Left lung (tissue), 10 donors: ENCODE measurements around the gene TMEM117. TPM values are rescaled to one million over a fixed set of nuclear protein-coding genes. Genes with fewer than 3 reads are reported as not detected.
"Not testable (repeated sequence)": the region's sequence is repeated elsewhere in the genome, so short reads cannot be mapped to it uniquely, and the experiment has no call there.

Experiments
- ATAC-seq: fragments of 200-7000 bp; cut with Tn5 transposase; one replicate; pipeline ENCODE4 v1.9.1; 2020; ENCODE audit warnings: moderate library complexity
- DNase-seq, 4 donors: peaks; one replicate each; pipeline ENCODE4 v3.0.0-alpha.2; 2013 to 2020
- H3K27ac ChIP-seq, 2 donors: fragments of 200-600 bp; sonication (generic) in 1 of 2; one replicate each; pipeline versions ENCODE4 v1.5.0 to v1.8.0; 2020 to 2021
- H3K27me3 ChIP-seq, 2 donors: fragments of 200-600 bp; sonication (generic) in 1 of 2; one replicate each; pipeline versions ENCODE4 v1.5.0 to v1.8.0; 2020 to 2021
- H3K36me3 ChIP-seq, 2 donors: fragments of 200-600 bp; sonication (generic) in 1 of 2; one replicate each; pipeline versions ENCODE4 v1.5.0 to v1.8.0; 2020 to 2021
- H3K4me1 ChIP-seq, 2 donors: fragments of 200-600 bp; one replicate each; pipeline ENCODE4 v1.8.0; 2021
- H3K4me3 ChIP-seq, 2 donors: fragments of 200-600 bp; sonication (generic) in 1 of 2; one replicate each; pipeline versions ENCODE4 v1.5.0 to v1.8.0; 2020 to 2021; ENCODE audit warnings: mild to moderate bottlenecking in 1 of 2
- H3K9me3 ChIP-seq, 2 donors: fragments of 200-600 bp; sonication (generic) in 1 of 2; one replicate each; pipeline versions ENCODE4 v1.5.0 to v1.8.0; 2020 to 2021
- CTCF ChIP-seq, 2 donors: fragments of 200-600 bp; sonication (generic) in 1 of 2; IDR thresholded peaks; one replicate each; pipeline versions ENCODE4 v1.5.0 to v1.8.0; 2021; ENCODE audit warnings: antibody characterized with exemption in 2 of 2
- intact Hi-C, 2 donors: fragments of 100-400 bp; cut with DNase I; formaldehyde crosslinking; loops; one replicate each; pipeline versions ENCODE4 v1.11.2 to v1.14.2; 2022
- polyA plus RNA-seq, 6 donors: library from polyadenylated mRNA; unstranded; fragments of 120-200 nt; gene quantifications; one replicate each; pipeline ENCODE4 v1.2.1, GENCODE V29; 2013; ENCODE audit not compliant: insufficient read length in 6 of 6
- total RNA-seq, 2 donors: library from RNA; stranded (reverse); fragmentation: NEBNext Ultra II Directional; extraction: Animal tissue kit (Norgen Biotek cat#: 25700); gene quantifications; one replicate each; pipeline ENCODE4 v1.2.1, GENCODE V29; 2021
- donor health status: DM: no; HTN: yes; CAD: no.
- donor health status: DM: no; HTN: no; CAD: no.

TMEM117 gene
- total and polyA plus RNA-seq, 8 donors: 3.9 to 7.9 (median 6.7) TPM

GRCh38 chr12:44370982-44371381 is 535.1 kb downstream of the TMEM117 start:
- Histone ChIP-seq H3K27ac (no peak overlapping the region), H3K4me3 (no peak overlapping the region), H3K4me1 (no peaks in the 10 kb centered on the region), H3K9me3 (no peaks in the 10 kb centered on the region), H3K27me3 (no peaks in the 10 kb centered on the region), H3K36me3 (no peaks in the 10 kb centered on the region)
- no peak for DNase-seq
- intact Hi-C loops: no loop called here
- no peak for TF ChIP-seq CTCF (IDR thresholded peaks at IDR 0.05)
- ATAC-seq: no peak

DNA sequence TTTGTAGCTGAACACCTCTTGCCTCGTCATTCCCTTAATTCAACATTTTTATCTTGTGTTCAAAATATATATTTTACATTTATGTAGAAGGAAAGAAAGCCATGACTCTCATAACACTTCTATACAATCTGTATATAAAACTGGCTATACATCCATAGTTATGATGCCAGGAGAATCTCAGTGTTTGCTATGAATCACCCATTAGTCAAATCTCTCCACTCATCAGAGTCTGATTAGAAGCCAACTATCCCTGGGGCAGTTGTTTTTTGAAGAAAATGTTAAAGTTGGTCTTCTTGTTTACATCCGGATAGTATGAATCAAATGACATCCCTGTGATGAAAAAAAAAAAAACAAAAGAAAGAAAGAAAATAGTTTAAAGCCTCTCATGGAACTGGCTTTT is 536.4 kb downstream of the TMEM117 start:
- Histone ChIP-seq H3K27me3 (no peaks in the 10 kb centered on the region), H3K36me3 (no peaks in the 10 kb centered on the region), H3K27ac (no peak overlapping the region), H3K4me3 (no peak overlapping the region), H3K9me3 (no peaks in the 10 kb centered on the region), H3K4me1 (no peaks in the 10 kb centered on the region)
- DNase-seq (no peak), ATAC-seq (no peak)
- TF ChIP-seq CTCF (IDR thresholded peaks at IDR 0.05): no peak
- intact Hi-C loops: no loop called here

DNA sequence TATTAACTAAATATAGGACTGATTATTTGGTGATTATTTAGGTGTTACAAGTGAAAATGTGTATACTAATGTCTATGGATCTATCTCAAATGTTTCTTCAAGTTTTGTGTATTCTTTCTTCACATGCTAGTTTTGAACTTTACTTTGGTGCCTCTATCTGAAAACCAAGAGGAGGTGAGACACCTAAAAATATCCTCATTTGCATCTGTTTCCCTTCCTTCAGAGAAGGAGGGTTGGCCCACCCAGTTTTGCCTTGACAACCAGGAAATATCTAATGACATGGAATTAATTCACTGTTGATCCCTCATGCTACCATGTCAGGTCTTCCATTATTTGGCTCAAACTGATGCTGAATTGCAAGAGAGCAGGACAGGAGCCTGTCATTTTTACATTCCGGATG is 539.8 kb downstream of the TMEM117 start:
- H3K27me3 ChIP-seq: no peaks in the 10 kb centered on the region
- H3K4me1 ChIP-seq: no peaks in the 10 kb centered on the region
- no peak for DNase-seq
- H3K27ac ChIP-seq: no peak overlapping the region
- no peaks in the 10 kb centered on the region for H3K9me3 ChIP-seq
- no peak overlapping the region for H3K4me3 ChIP-seq
- no peak for ATAC-seq
- no peaks in the 10 kb centered on the region for H3K36me3 ChIP-seq
- no peak for TF ChIP-seq CTCF (IDR thresholded peaks at IDR 0.05)
- intact Hi-C loops: no loop called here

DNA sequence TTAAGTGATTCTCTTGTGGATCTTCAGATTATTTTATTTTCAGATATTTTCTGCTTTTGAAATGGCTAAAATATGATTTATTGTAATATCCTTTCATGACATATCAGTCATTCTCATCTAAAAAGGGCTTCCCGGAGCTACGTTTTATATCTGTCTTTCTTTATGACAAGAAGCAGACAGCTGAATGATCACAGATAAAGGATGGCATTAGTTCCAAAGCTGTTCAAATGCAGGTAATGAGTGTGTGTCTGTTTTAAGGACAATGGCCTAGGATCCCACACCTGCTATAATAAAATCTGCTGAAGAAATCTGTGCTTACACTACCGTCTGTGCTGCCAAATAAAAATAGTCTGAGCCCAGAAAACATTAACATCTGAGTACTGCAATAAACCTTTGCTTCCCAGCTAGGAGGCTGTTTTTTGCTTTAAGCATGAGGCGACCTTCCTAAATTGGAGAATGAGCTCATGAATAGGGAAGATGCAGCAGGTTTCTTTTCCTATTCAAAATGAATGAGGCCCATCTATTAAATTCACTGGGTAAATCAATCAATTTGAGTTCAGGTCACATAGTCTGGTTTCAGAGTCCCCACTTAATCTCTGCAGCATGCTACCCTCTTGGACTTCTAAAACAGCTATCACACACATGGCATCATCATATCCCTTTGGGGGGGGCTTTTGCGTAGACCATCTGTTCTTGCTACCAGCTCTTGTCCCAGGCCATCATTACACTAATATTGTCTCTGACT is 541.7 kb downstream of the TMEM117 start:
- TF ChIP-seq CTCF (IDR thresholded peaks at IDR 0.05): no peak

GRCh38 chr12:44379113-44379512 is 543.2 kb downstream of the TMEM117 start:
- H3K36me3 ChIP-seq, intact Hi-C loops, DNase-seq, H3K9me3 ChIP-seq, H3K4me3 ChIP-seq, H3K27me3 ChIP-seq, H3K27ac ChIP-seq, H3K4me1 ChIP-seq, ATAC-seq: not testable (repeated sequence)

More for the DNA sequence above, 541.7 kb downstream of the TMEM117 start:
- intact Hi-C loops: no loop called here
- Histone ChIP-seq H3K27me3 (no peaks in the 10 kb centered on the region), H3K4me3 (no peak overlapping the region), H3K27ac (no peak overlapping the region), H3K36me3 (no peaks in the 10 kb centered on the region), H3K4me1 (no peaks in the 10 kb centered on the region), H3K9me3 (no peaks in the 10 kb centered on the region)
- DNase-seq: no peak
- no peak for ATAC-seq

GRCh38 chr12:44379831-44380230 is 544.0 kb downstream of the TMEM117 start:
- H3K9me3 ChIP-seq: no peaks in the 10 kb centered on the region
- TF ChIP-seq CTCF (IDR thresholded peaks at IDR 0.05): no peak
- H3K4me3 ChIP-seq: no peak overlapping the region
- DNase-seq (no peak), ATAC-seq (no peak)
- intact Hi-C loops: no loop called here
- H3K27ac ChIP-seq: no peak overlapping the region
- H3K4me1 ChIP-seq: no peaks in the 10 kb centered on the region
- no peaks in the 10 kb centered on the region for H3K36me3 ChIP-seq
- H3K27me3 ChIP-seq: no peaks in the 10 kb centered on the region
